IMR-90 (cell line): ENCODE measurements around the gene TRAF3IP1. TPM values are rescaled to one million over a fixed set of nuclear protein-coding genes. Genes with fewer than 3 reads are reported as not detected.

Experiments used
- ATAC-seq: fragments of 200-7000 bp; cut with Tn5 transposase; 2 replicates; pipeline ENCODE4 v1.9.1; 2020; ENCODE audit warnings: low read depth, mild to moderate bottlenecking, moderate library complexity
- BruUV-seq: library from RNA; stranded (reverse); fragments of 400-500 nt; replicated peaks from 2 replicates; lab custom pipeline; 2021; lab: Mats Ljungman, UMichigan
- CTCF ChIA-PET: fragments of 300-600 bp; formaldehyde crosslinking; extraction: SDS; loops from one replicate; lab custom pipeline; 2021; ENCODE audit warnings: antibody characterized with exemption; lab: Yijun Ruan, JAX
- POLR2A ChIA-PET: fragments of 300-600 bp; sonication (Branson Sonifier 250); formaldehyde crosslinking; loops from one replicate; lab custom pipeline; 2022; ENCODE audit warnings: antibody characterized with exemption; ENCODE audit not compliant: unreplicated experiment; lab: Charles Lee
- DNase-seq: peaks from one replicate; pipeline ENCODE4 v3.0.0; 2013
- H2AFZ ChIP-seq: replicated peaks from 2 replicates; pipeline ENCODE3; 2013; ENCODE audit warnings: low read length, mild to moderate bottlenecking; ENCODE audit not compliant: poor library complexity
- H2AK5ac ChIP-seq: 2 replicates; pipeline ENCODE4 v1.6.1; 2013; ENCODE audit warnings: low read depth, low read length, inconsistent platforms
- H2AK9ac ChIP-seq: replicated peaks from 2 replicates; pipeline ENCODE3; 2013; ENCODE audit warnings: mild to moderate bottlenecking, low read depth, low read length, moderate library complexity; ENCODE audit not compliant: poor library complexity
- H2BK120ac ChIP-seq: 2 replicates; pipeline ENCODE4 v1.6.1; 2013; ENCODE audit warnings: low read depth, low read length, inconsistent platforms
- H2BK15ac ChIP-seq: 3 replicates; pipeline ENCODE4 v1.6.1; 2013; ENCODE audit warnings: low read depth, low read length, inconsistent platforms
- H2BK20ac ChIP-seq: 2 replicates; pipeline ENCODE4 v1.6.1; 2013; ENCODE audit warnings: low read depth, mild to moderate bottlenecking, inconsistent platforms, low read length, moderate library complexity
- H2BK5ac ChIP-seq: 2 replicates; pipeline ENCODE4 v1.6.1; 2013; ENCODE audit warnings: mild to moderate bottlenecking, low read depth, low read length, inconsistent platforms; ENCODE audit not compliant: poor library complexity, severe bottlenecking
- H3K14ac ChIP-seq: replicated peaks from 2 replicates; pipeline ENCODE4 v1.6.1; 2013; ENCODE audit warnings: low read depth, low read length, inconsistent platforms
- H3K18ac ChIP-seq: 2 replicates; pipeline ENCODE4 v1.6.1; 2013; ENCODE audit warnings: low read depth, low read length, control low read depth
- H3K23ac ChIP-seq: 2 replicates; pipeline ENCODE4 v1.6.1; 2013; ENCODE audit warnings: low read depth, low read length, inconsistent platforms
- H3K27ac ChIP-seq: 2 replicates; pipeline ENCODE4 v1.5.1; 2013; ENCODE audit warnings: mild to moderate bottlenecking, control low read depth, low read length; ENCODE audit not compliant: insufficient read depth
- H3K27me3 ChIP-seq: 2 replicates; pipeline ENCODE4 v1.6.1; 2013; ENCODE audit warnings: low read length; ENCODE audit not compliant: control insufficient read depth, insufficient read depth
- H3K36me3 ChIP-seq: 2 replicates; pipeline ENCODE4 v1.6.1; 2013; ENCODE audit warnings: low read length, mixed read lengths; ENCODE audit not compliant: control insufficient read depth, insufficient read depth
- H3K4ac ChIP-seq: 2 replicates; pipeline ENCODE4 v1.6.1; 2013; ENCODE audit warnings: low read depth, low read length, inconsistent platforms
- H3K4me1 ChIP-seq: 2 replicates; pipeline ENCODE4 v1.6.1; 2013; ENCODE audit warnings: low read length, mixed read lengths; ENCODE audit not compliant: control insufficient read depth, insufficient read depth
- H3K4me2 ChIP-seq: 2 replicates; pipeline ENCODE4 v1.6.1; 2013; ENCODE audit warnings: low read depth, mild to moderate bottlenecking, control low read depth, low read length, moderate library complexity
- H3K4me3 ChIP-seq: 2 replicates; pipeline ENCODE4 v1.5.1; 2013; ENCODE audit warnings: low read depth, mild to moderate bottlenecking, control low read depth, low read length, moderate library complexity; ENCODE audit not compliant: insufficient read depth
- H3K56ac ChIP-seq: 2 replicates; pipeline ENCODE4 v1.6.1; 2013; ENCODE audit warnings: low read length, inconsistent platforms; ENCODE audit not compliant: insufficient read depth; ENCODE audit errors: extremely low read depth
- H3K79me1 ChIP-seq, 2 experiments: 2 replicates each; pipeline ENCODE4 v1.6.1; 2013; ENCODE audit warnings: low read length in 2 of 2, inconsistent platforms in 1 of 2, low read depth in 1 of 2
- H3K9ac ChIP-seq: 2 replicates; pipeline ENCODE4 v1.6.1; 2013; ENCODE audit warnings: low read depth, low read length, control low read depth
- H3K9me1 ChIP-seq: 2 replicates; pipeline ENCODE4 v1.6.1; 2013; ENCODE audit warnings: low read length, inconsistent platforms; ENCODE audit not compliant: insufficient read depth
- H3K9me3 ChIP-seq: 2 replicates; pipeline ENCODE4 v1.6.1; 2013; ENCODE audit warnings: low read length; ENCODE audit not compliant: control insufficient read depth, insufficient read depth
- H4K20me1 ChIP-seq: 2 replicates; pipeline ENCODE4 v1.6.1; 2013; ENCODE audit warnings: low read length, inconsistent platforms; ENCODE audit not compliant: insufficient read depth
- H4K5ac ChIP-seq: 2 replicates; pipeline ENCODE4 v1.6.1; 2013; ENCODE audit warnings: mild to moderate bottlenecking, low read depth, low read length, control low read depth
- H4K8ac ChIP-seq, 2 experiments: 2 replicates each; pipeline ENCODE4 v1.6.1; 2013; ENCODE audit warnings: low read depth in 2 of 2, low read length in 2 of 2, control low read depth in 1 of 2, inconsistent platforms in 1 of 2
- H4K91ac ChIP-seq: 2 replicates; pipeline ENCODE4 v1.6.1; 2013; ENCODE audit warnings: low read depth, low read length, inconsistent platforms; ENCODE audit not compliant: insufficient read depth
- BHLHE40 ChIP-seq: fragments of 150-350 bp; IDR thresholded peaks from 2 replicates; pipeline ENCODE4 v1.6.1; 2016; ENCODE audit warnings: mild to moderate bottlenecking, low read depth, low read length
- CEBPB ChIP-seq: IDR thresholded peaks from 2 replicates; pipeline ENCODE4 v1.6.1; 2012; ENCODE audit warnings: low read depth, low read length, improper control_type of control experiment
- CHD1 ChIP-seq: IDR thresholded peaks from 2 replicates; pipeline ENCODE4 v1.6.1; 2012; ENCODE audit warnings: low read depth, low read length, improper control_type of control experiment
- ELK1 ChIP-seq: fragments of 150-350 bp; IDR thresholded peaks from 2 replicates; pipeline ENCODE4 v1.6.1; 2016; ENCODE audit warnings: low read depth, mild to moderate bottlenecking, low read length, moderate library complexity, borderline replicate concordance
- FOS ChIP-seq: fragments of 150-350 bp; IDR thresholded peaks from 2 replicates; pipeline ENCODE4 v1.6.1; 2016; ENCODE audit warnings: low read depth, low read length
- MAFK ChIP-seq: IDR thresholded peaks from 2 replicates; pipeline ENCODE4 v1.6.1; 2012; ENCODE audit warnings: low read depth, low read length, improper control_type of control experiment
- MAZ ChIP-seq: IDR thresholded peaks from 2 replicates; pipeline ENCODE4 v1.6.1; 2012; ENCODE audit warnings: low read depth, mild to moderate bottlenecking, low read length, improper control_type of control experiment, moderate library complexity, borderline replicate concordance
- MXI1 ChIP-seq: IDR thresholded peaks from 2 replicates; pipeline ENCODE4 v1.6.1; 2012; ENCODE audit warnings: low read depth, mild to moderate bottlenecking, low read length, moderate library complexity, borderline replicate concordance
- NFE2L2 ChIP-seq: fragments of 150-350 bp; IDR thresholded peaks from 2 replicates; pipeline ENCODE4 v1.6.1; 2016; ENCODE audit warnings: low read depth, mild to moderate bottlenecking, low read length
- POLR2A ChIP-seq: IDR thresholded peaks from 2 replicates; pipeline ENCODE4 v1.6.1; 2012; ENCODE audit warnings: mild to moderate bottlenecking, low read depth, low read length
- RAD21 ChIP-seq: IDR thresholded peaks from 2 replicates; pipeline ENCODE4 v1.6.1; 2012; ENCODE audit warnings: low read length, improper control_type of control experiment
- RFX5 ChIP-seq: IDR thresholded peaks from 2 replicates; pipeline ENCODE4 v1.8.0; 2012; ENCODE audit warnings: low read depth, mild to moderate bottlenecking, low read length, moderate library complexity
- SMC3 ChIP-seq: fragments of 150-350 bp; IDR thresholded peaks from 2 replicates; pipeline ENCODE4 v1.6.1; 2016; ENCODE audit warnings: low read depth, mild to moderate bottlenecking, antibody characterized with exemption, low read length, moderate library complexity
- WGBS, 2 experiments: methylation state at CpG; one replicate each; pipeline versions ENCODE4 v1.1.5 to v1.1.7; 2013; ENCODE audit warnings: missing lambda C conversion rate in 2 of 2; ENCODE audit not compliant: insufficient read length in 1 of 2; ENCODE audit errors: extremely low coverage in 2 of 2; 5-methylcytosine and 5-hydroxymethylcytosine counted together
- dilution Hi-C: fragments of 300-500 bp; cut with HindIII; formaldehyde crosslinking; loops from one replicate; pipeline ENCODE4 v1.14.3; 2018; ENCODE audit warnings: low sequenced_read_pairs; ENCODE audit not compliant: unreplicated experiment
- in situ Hi-C: fragments of 300-500 bp; cut with MboI; formaldehyde crosslinking; loops from 3 replicates; pipeline ENCODE4 v1.14.3; 2019; ENCODE audit warnings: low sequenced_read_pairs, inconsistent platforms, mixed read lengths
- intact Hi-C: fragments of 100-400 bp; cut with micrococcal nuclease; formaldehyde crosslinking; loops from 2 replicates; pipeline ENCODE4 v1.10.0; 2022
- polyA plus RNA-seq, 3 experiments: library from polyadenylated mRNA; depleted of rRNA; stranded (reverse); fragments of >200 nt; gene quantifications; 2 replicates each; pipeline ENCODE4 v1.2.3, GENCODE V29; 2012; ENCODE audit warnings: low replicate concordance in 1 of 3
- total RNA-seq: library from RNA; depleted of rRNA; stranded (reverse); fragments of >200 nt; gene quantifications from 2 replicates; pipeline ENCODE4 v1.2.3, GENCODE V29; 2012
- TF ChIP-seq, protein P1 (sequence below): fragments of 150-350 bp; IDR thresholded peaks from 2 replicates; pipeline ENCODE4 v1.6.1; 2017; ENCODE audit warnings: mild to moderate bottlenecking, antibody characterized with exemption, low read length, low read depth
- TF ChIP-seq, protein P2 (sequence below): conservative IDR thresholded peaks from 2 replicates; pipeline ENCODE4 v1.5.1; 2012; ENCODE audit warnings: mild to moderate bottlenecking, low read depth, low read length, improper control_type of control experiment

Gene TRAF3IP1
- total and polyA plus RNA-seq, 2 of the 4 experiments (the other 2 are of a cell fraction): 5.9 to 8.3 TPM

- H3K36me3 ChIP-seq: no peaks in the 10 kb centered on the region
- no peaks in the 10 kb centered on the region for H3K4me1 ChIP-seq
- no peaks in the 10 kb centered on the region for H3K9me3 ChIP-seq
- no peaks in the 10 kb centered on the region for H4K20me1 ChIP-seq
- H2BK120ac ChIP-seq: no peak overlapping the region
- DNase-seq (no peak), ATAC-seq (no peak)
- no peak overlapping the region for H3K56ac ChIP-seq
- no peak overlapping the region for H4K5ac ChIP-seq
- POLR2A ChIA-PET: interaction anchor here (0.7 kb wide), 1 partner anchor 204 kb away, joined by 14 read pairs; no protein-coding TSS in a partner anchor
- in situ Hi-C loops (no loop called here), dilution Hi-C loops (no loop called here), intact Hi-C loops (no loop called here)
- no peak overlapping the region for H3K18ac ChIP-seq
- H2BK15ac ChIP-seq: no peak overlapping the region
- no peaks in the 10 kb centered on the region for H3K79me1 ChIP-seq
- no peak overlapping the region for H2AFZ ChIP-seq
- no peak overlapping the region for H3K14ac ChIP-seq
- no TSS peak for BruUV-seq
- H2AK9ac ChIP-seq: no peak overlapping the region
- H3K9me1 ChIP-seq: no peaks in the 10 kb centered on the region
- no peak overlapping the region for H3K4me3 ChIP-seq
- H4K8ac ChIP-seq: no peak overlapping the region
- WGBS, 2 experiments: 100% methylated on average over 2 of the region's 11 CpGs; no CpG with 5 or more reads in 1 of the 2 experiments
- H3K4ac ChIP-seq: no peak overlapping the region
- no peak overlapping the region for H3K9ac ChIP-seq
- no peak overlapping the region for H2AK5ac ChIP-seq
- no peak overlapping the region for H2BK5ac ChIP-seq
- CTCF ChIA-PET: interaction anchor here (0.6 to 1.6 kb wide), 2 partner anchors 9 to 1686 kb away, joined by 3 to 8 read pairs; no protein-coding TSS in a partner anchor
- H4K91ac ChIP-seq: no peak overlapping the region
- H3K4me2 ChIP-seq: no peak overlapping the region
- no peak overlapping the region for H3K23ac ChIP-seq
- H3K27ac ChIP-seq: no peak overlapping the region
- H2BK20ac ChIP-seq: no peak overlapping the region
- peaks cover 19% of the 10 kb centered on the region for H3K27me3 ChIP-seq
- TF ChIP-seq NFE2L2 (no peak), ELK1 (no peak), MXI1 (no peak), RAD21 (no peak), BHLHE40 (no peak), FOS (no peak), CEBPB (no peak), MAZ (no peak), MAFK (no peak), POLR2A (no peak), CHD1 (no peak), SMC3 (no peak), RFX5 (no peak)
- TF ChIP-seq, protein P1, sequence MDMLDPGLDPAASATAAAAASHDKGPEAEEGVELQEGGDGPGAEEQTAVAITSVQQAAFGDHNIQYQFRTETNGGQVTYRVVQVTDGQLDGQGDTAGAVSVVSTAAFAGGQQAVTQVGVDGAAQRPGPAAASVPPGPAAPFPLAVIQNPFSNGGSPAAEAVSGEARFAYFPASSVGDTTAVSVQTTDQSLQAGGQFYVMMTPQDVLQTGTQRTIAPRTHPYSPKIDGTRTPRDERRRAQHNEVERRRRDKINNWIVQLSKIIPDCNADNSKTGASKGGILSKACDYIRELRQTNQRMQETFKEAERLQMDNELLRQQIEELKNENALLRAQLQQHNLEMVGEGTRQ: no peak
- TF ChIP-seq, protein P2, sequence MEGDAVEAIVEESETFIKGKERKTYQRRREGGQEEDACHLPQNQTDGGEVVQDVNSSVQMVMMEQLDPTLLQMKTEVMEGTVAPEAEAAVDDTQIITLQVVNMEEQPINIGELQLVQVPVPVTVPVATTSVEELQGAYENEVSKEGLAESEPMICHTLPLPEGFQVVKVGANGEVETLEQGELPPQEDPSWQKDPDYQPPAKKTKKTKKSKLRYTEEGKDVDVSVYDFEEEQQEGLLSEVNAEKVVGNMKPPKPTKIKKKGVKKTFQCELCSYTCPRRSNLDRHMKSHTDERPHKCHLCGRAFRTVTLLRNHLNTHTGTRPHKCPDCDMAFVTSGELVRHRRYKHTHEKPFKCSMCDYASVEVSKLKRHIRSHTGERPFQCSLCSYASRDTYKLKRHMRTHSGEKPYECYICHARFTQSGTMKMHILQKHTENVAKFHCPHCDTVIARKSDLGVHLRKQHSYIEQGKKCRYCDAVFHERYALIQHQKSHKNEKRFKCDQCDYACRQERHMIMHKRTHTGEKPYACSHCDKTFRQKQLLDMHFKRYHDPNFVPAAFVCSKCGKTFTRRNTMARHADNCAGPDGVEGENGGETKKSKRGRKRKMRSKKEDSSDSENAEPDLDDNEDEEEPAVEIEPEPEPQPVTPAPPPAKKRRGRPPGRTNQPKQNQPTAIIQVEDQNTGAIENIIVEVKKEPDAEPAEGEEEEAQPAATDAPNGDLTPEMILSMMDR: no peak
Observed at GRCh38 chr2:238305965-238306671, 14.2 kb upstream of the TRAF3IP1 start.
